SK-N-SH treated with all-trans-retinoic acid at 6 μM for 48 hours (cell line): ENCODE data around the gene VSTM4.

Experiments
- ATAC-seq: fragments of 200-7000 bp; cut with Tn5 transposase; 3 replicates; pipeline ENCODE4 v1.9.1; 2020; ENCODE audit warnings: mild to moderate bottlenecking, moderate library complexity
- ARNTL ChIP-seq: fragments of 450-650 bp; formaldehyde crosslinking; IDR thresholded peaks from 2 replicates; pipeline ENCODE4 v1.5.0; 2020; ENCODE audit warnings: low read depth, mild to moderate bottlenecking, moderate library complexity, borderline replicate concordance
- BACH2 ChIP-seq: fragments of 250-450 bp; sonication (Bioruptor Pico); IDR thresholded peaks from 2 replicates; pipeline ENCODE4 v1.9.0; 2021; ENCODE audit warnings: mild to moderate bottlenecking, borderline replicate concordance
- CREB5 ChIP-seq: fragments of 250-450 bp; sonication (Bioruptor Pico); IDR thresholded peaks from 2 replicates; pipeline ENCODE4 v1.5.1; 2020; ENCODE audit warnings: low read depth, mild to moderate bottlenecking, moderate library complexity
- CSDC2 ChIP-seq: fragments of 250-450 bp; sonication (Bioruptor Pico); IDR thresholded peaks from 2 replicates; pipeline ENCODE4 v1.5.0; 2020; ENCODE audit warnings: mild to moderate bottlenecking, moderate library complexity
- ESRRG ChIP-seq: fragments of 250-450 bp; sonication (Bioruptor Pico); IDR thresholded peaks from 2 replicates; pipeline ENCODE4 v1.6.1; 2021; ENCODE audit warnings: mild to moderate bottlenecking
- GLIS3 ChIP-seq: fragments of 250-450 bp; sonication (Bioruptor Pico); IDR thresholded peaks from 2 replicates; pipeline ENCODE4 v1.5.0; 2020; ENCODE audit warnings: mild to moderate bottlenecking, moderate library complexity
- ISL1 ChIP-seq: fragments of 250-450 bp; sonication (Bioruptor Pico); IDR thresholded peaks from 2 replicates; pipeline ENCODE4 v2.1.2; 2022; ENCODE audit warnings: mild to moderate bottlenecking, moderate library complexity
- OSR1 ChIP-seq: fragments of 250-450 bp; sonication (Bioruptor Pico); IDR thresholded peaks from 2 replicates; pipeline ENCODE4 v1.8.0; 2022; ENCODE audit warnings: moderate library complexity, mild to moderate bottlenecking, inconsistent platforms
- PATZ1 ChIP-seq: fragments of 250-450 bp; sonication (Bioruptor Pico); IDR thresholded peaks from 2 replicates; pipeline ENCODE4 v1.8.0; 2020; ENCODE audit warnings: mild to moderate bottlenecking, moderate library complexity, borderline replicate concordance
- POU6F1 ChIP-seq: fragments of 250-450 bp; sonication (Bioruptor Pico); IDR thresholded peaks from 2 replicates; pipeline ENCODE4 v1.8.0; 2021; ENCODE audit warnings: low read depth, mild to moderate bottlenecking, moderate library complexity, borderline replicate concordance
- PPARA ChIP-seq: fragments of 250-450 bp; sonication (Bioruptor Pico); IDR thresholded peaks from 2 replicates; pipeline ENCODE4 v1.5.0; 2020; ENCODE audit warnings: mild to moderate bottlenecking, borderline replicate concordance
- RARB ChIP-seq: fragments of 250-450 bp; sonication (Bioruptor Pico); IDR thresholded peaks from 2 replicates; pipeline ENCODE4 v1.8.0; 2021; ENCODE audit warnings: mild to moderate bottlenecking, moderate library complexity
- SNAI2 ChIP-seq: fragments of 250-450 bp; sonication (Bioruptor Pico); IDR thresholded peaks from 2 replicates; pipeline ENCODE4 v1.5.0; 2020; ENCODE audit warnings: mild to moderate bottlenecking, moderate library complexity
- TCF4 ChIP-seq: fragments of 250-450 bp; sonication (Bioruptor Pico); IDR thresholded peaks from 2 replicates; pipeline ENCODE4 v1.8.0; 2021; ENCODE audit warnings: mild to moderate bottlenecking, moderate library complexity, borderline replicate concordance
- TOX ChIP-seq: fragments of 250-450 bp; sonication (Bioruptor Pico); IDR thresholded peaks from 2 replicates; pipeline ENCODE4 v1.8.0; 2021; ENCODE audit warnings: mild to moderate bottlenecking, moderate library complexity, borderline replicate concordance
- TSHZ2 ChIP-seq: fragments of 250-450 bp; sonication (Bioruptor Pico); IDR thresholded peaks from 2 replicates; pipeline ENCODE4 v1.5.0; 2020; ENCODE audit warnings: mild to moderate bottlenecking, moderate library complexity
- ZC3H10 ChIP-seq: fragments of 250-450 bp; sonication (Bioruptor Pico); IDR thresholded peaks from 2 replicates; pipeline ENCODE4 v1.5.1; 2021; ENCODE audit warnings: mild to moderate bottlenecking, moderate library complexity
- ZFP3 ChIP-seq: fragments of 250-450 bp; sonication (Bioruptor Pico); IDR thresholded peaks from 2 replicates; pipeline ENCODE4 v1.5.0; 2020; ENCODE audit warnings: mild to moderate bottlenecking, moderate library complexity
- ZFP30 ChIP-seq: fragments of 450-650 bp; formaldehyde crosslinking; IDR thresholded peaks from 2 replicates; pipeline ENCODE4 v1.5.0; 2022; ENCODE audit warnings: mild to moderate bottlenecking, moderate library complexity
- ZNF565 ChIP-seq: fragments of 450-650 bp; formaldehyde crosslinking; conservative IDR thresholded peaks from 2 replicates; pipeline ENCODE4 v1.5.0; 2020; ENCODE audit warnings: low read depth, mild to moderate bottlenecking, moderate library complexity
- ZNF8 ChIP-seq: fragments of 450-650 bp; formaldehyde crosslinking; IDR thresholded peaks from 2 replicates; pipeline ENCODE4 v1.5.0; 2020; ENCODE audit warnings: mild to moderate bottlenecking, moderate library complexity

VSTM4 gene

GRCh38 chr10:49053053-49053997, 62.0 kb downstream of the VSTM4 start:
- TF ChIP-seq POU6F1 (CRISPR knock-in tag) (no peak), ZNF565 (CRISPR knock-in tag) (no peak), ZFP30 (CRISPR knock-in tag) (no peak), PATZ1 (no peak), CREB5 (no peak), CSDC2 (CRISPR knock-in tag) (no peak), ZC3H10 (no peak), ZFP3 (no peak), ESRRG (CRISPR knock-in tag) (no peak), ZNF8 (no peak), PPARA (no peak), SNAI2 (CRISPR knock-in tag) (no peak), ISL1 (CRISPR knock-in tag) (no peak), BACH2 (CRISPR knock-in tag) (no peak), TSHZ2 (CRISPR knock-in tag) (no peak)
- no peak for ATAC-seq

- TF ChIP-seq TSHZ2 (CRISPR knock-in tag) (no peak), PATZ1 (no peak), POU6F1 (CRISPR knock-in tag) (no peak), ESRRG (CRISPR knock-in tag) (no peak), ZNF8 (no peak), GLIS3 (no peak), BACH2 (CRISPR knock-in tag) (no peak), TCF4 (no peak), ARNTL (CRISPR knock-in tag) (no peak), CSDC2 (CRISPR knock-in tag) (no peak), TOX (CRISPR knock-in tag) (no peak), RARB (CRISPR knock-in tag) (no peak), SNAI2 (CRISPR knock-in tag) (no peak), ZFP30 (CRISPR knock-in tag) (no peak), ZFP3 (no peak), ZC3H10 (no peak), CREB5 (no peak), ZNF565 (CRISPR knock-in tag) (no peak), OSR1 (no peak)
- TF ChIP-seq, all 23 proteins: peak for 0
- no peak for ATAC-seq
Measured at GRCh38 chr10:49052069-49052468, 63.3 kb downstream of the VSTM4 start.
